PC-3 (cell line): ENCODE measurements around the gene TACC2.

Source experiments
- EZH2 ChIP-seq: fragments of 300-600 bp; sonication (generic); IDR thresholded peaks from one replicate; pipeline ENCODE4 v1.6.1; 2017; ENCODE audit warnings: antibody characterized with exemption, mild to moderate bottlenecking, low read length; ENCODE audit not compliant: unreplicated experiment
- TF ChIP-seq, protein P1 (sequence below): fragments of 300-600 bp; sonication (generic); conservative IDR thresholded peaks from 2 replicates; pipeline ENCODE4 v1.5.1; 2017; ENCODE audit warnings: antibody characterized with exemption, low read depth, mild to moderate bottlenecking, low read length

GRCh38 chr10:122293156-122293960 lies 304.4 kb downstream of the TACC2 start:
- no peak for TF ChIP-seq EZH2
- TF ChIP-seq, protein P1, sequence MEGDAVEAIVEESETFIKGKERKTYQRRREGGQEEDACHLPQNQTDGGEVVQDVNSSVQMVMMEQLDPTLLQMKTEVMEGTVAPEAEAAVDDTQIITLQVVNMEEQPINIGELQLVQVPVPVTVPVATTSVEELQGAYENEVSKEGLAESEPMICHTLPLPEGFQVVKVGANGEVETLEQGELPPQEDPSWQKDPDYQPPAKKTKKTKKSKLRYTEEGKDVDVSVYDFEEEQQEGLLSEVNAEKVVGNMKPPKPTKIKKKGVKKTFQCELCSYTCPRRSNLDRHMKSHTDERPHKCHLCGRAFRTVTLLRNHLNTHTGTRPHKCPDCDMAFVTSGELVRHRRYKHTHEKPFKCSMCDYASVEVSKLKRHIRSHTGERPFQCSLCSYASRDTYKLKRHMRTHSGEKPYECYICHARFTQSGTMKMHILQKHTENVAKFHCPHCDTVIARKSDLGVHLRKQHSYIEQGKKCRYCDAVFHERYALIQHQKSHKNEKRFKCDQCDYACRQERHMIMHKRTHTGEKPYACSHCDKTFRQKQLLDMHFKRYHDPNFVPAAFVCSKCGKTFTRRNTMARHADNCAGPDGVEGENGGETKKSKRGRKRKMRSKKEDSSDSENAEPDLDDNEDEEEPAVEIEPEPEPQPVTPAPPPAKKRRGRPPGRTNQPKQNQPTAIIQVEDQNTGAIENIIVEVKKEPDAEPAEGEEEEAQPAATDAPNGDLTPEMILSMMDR, result no peak
